Cardiac fibroblast (primary cell): ENCODE measurements around the gene KCTD3.
A peak's percentile ranks its signal among the peaks of the same experiment; 100 is the strongest.

Experiments used
- DNase-seq, 2 donors: peaks; one replicate each; pipeline versions ENCODE4 v3.0.0 to v3.0.0-alpha.2; 2010; ENCODE audit warnings: low read depth in 2 of 2
- H3K4me3 ChIP-seq, 2 donors: replicated peaks in 1 of 2; 1 replicate in 1 of 2; 2 replicates in 1 of 2; pipeline ENCODE4 v1.5.1; 2011; ENCODE audit warnings: low read depth in 2 of 2, low read length in 2 of 2, mild to moderate bottlenecking in 2 of 2, moderate library complexity in 1 of 2
- CTCF ChIP-seq: IDR thresholded peaks from one replicate; pipeline ENCODE4 v1.5.1; 2011; ENCODE audit warnings: low read depth, mild to moderate bottlenecking, low read length, inconsistent platforms

KCTD3 gene

GRCh38 chr1:215542301-215542700 is 24.8 kb upstream of the KCTD3 start:
- no peak overlapping the region for H3K4me3 ChIP-seq
- no peak for DNase-seq

DNA sequence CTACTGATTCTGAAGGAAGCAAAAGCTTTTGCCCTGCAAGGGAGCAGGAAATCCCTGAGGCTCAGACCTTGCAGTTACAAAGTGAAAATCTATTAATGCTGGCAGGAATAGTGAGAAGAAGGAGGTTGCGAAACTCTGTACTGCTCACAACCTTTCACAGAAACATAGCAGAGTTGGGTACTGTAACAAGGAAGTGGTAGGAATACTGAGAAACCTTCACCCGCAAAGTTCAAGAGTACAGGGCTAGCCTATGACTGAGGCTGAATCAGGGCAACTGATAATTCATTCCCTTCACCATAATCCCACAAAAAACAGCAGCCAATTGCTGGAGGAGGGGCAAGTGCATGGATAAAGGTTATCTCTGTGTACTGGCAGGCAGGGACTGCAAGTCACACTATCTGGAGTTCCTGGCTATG is 23.9 kb upstream of the KCTD3 start:
- TF ChIP-seq CTCF, result no peak
- DNase-seq, result peak; percentile 64 to 87
- no peak overlapping the region for H3K4me3 ChIP-seq

More at GRCh38 chr1:215542301-215542700, 24.8 kb upstream of the KCTD3 start:
- TF ChIP-seq CTCF, result no peak

DNA sequence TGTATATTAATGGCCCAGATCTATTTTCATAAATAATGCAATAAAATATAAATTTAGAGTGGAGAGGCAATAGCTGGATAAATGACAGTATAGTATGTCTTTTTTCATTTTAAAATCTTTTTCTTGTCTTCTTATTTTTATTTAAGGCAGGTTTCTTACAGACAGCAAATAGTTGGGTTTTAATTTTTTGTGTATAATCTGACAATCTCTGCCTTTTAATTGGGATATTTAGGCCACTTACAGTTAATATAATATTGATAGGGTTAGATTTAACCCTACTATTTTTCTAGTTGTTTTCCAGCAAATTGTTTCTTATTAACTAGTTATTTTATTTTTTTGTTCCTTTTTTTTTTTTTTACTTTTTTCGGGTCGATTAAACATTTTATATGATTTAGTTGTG is 23.3 kb upstream of the KCTD3 start:
- H3K4me3 ChIP-seq, result no peak overlapping the region
- DNase-seq, result no peak
- TF ChIP-seq CTCF, result no peak

GRCh38 chr1:215544566-215544965 is 22.5 kb upstream of the KCTD3 start:
- no peak overlapping the region for H3K4me3 ChIP-seq
- no peak for TF ChIP-seq CTCF
- no peak for DNase-seq

GRCh38 chr1:215545096-215545495 is 22.0 kb upstream of the KCTD3 start:
- no peak for DNase-seq
- no peak for TF ChIP-seq CTCF
- H3K4me3 ChIP-seq, result no peak overlapping the region

GRCh38 chr1:215547011-215547410 is 20.1 kb upstream of the KCTD3 start:
- no peak for DNase-seq
- no peak for TF ChIP-seq CTCF
- no peak overlapping the region for H3K4me3 ChIP-seq

DNA sequence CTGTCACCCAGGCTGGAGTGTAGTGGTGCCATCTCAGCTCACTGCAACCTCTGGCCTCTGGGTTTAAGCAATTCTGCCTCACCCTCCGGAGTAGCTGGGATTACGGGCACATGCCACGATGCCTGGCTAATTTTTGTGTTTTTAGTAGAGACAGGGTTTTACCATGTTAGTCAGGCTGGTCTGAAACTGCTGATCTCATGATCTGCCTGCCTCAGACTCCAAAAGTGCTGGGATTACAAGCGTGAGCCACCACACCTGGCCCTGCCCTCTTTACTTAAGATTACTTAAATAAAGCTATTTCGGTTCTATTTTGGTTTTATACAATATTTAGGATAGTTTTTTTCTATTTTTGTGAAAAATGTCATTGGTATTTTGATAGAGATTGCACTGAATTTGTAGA is 15.3 kb upstream of the KCTD3 start:
- H3K4me3 ChIP-seq, result no peak overlapping the region
- no peak for DNase-seq
- no peak for TF ChIP-seq CTCF
